ENCODE results near the gene CIT. TPM values are rescaled to one million over a fixed set of nuclear protein-coding genes. Genes with fewer than 3 reads are reported as not detected.

The CIT gene
- total and polyA plus RNA-seq, 2 donors (not counting 3 experiments of a cell fraction or from before 2014, with no cell fraction given), result 13.3 to 61.8 TPM

GRCh38 chr12:119829439-119829838 lies 47.7 kb downstream of the CIT start:
- TF ChIP-seq JUN (IDR thresholded peaks at IDR 0.05; ENCODE audit: borderline replicate concordance, insufficient read depth, insufficient read length, low read depth) (no peak), FOS (IDR thresholded peaks at IDR 0.05; ENCODE audit: borderline replicate concordance, insufficient read depth, low read length) (no peak), GATA2 (IDR thresholded peaks at IDR 0.05; ENCODE audit: insufficient read depth, insufficient read length, low read depth, low read length) (no peak), POLR2AphosphoS5 (IDR thresholded peaks at IDR 0.05; ENCODE audit: insufficient read depth, low read depth, low read length) (no peak), MAX (IDR thresholded peaks at IDR 0.05; ENCODE audit: insufficient read depth, insufficient read length) (no peak), CTCF (IDR thresholded peaks at IDR 0.05; ENCODE audit: extremely low read depth in 1 of 2, insufficient read depth in 1 of 2, low read depth in 1 of 2, low read length in 2 of 2) (no peak), EZH2 (IDR thresholded peaks at IDR 0.05; ENCODE audit: borderline replicate concordance, low read depth, low read length, severe bottlenecking) (no peak), POLR2A (IDR thresholded peaks at IDR 0.05; ENCODE audit: low read depth, low read length) (no peak), MYC (IDR thresholded peaks at IDR 0.05; ENCODE audit: low read depth, low read length) (no peak)

More at GRCh38 chr12:119829439-119829838, 47.7 kb downstream of the CIT start:
- ChIA-PET POLR2A (no interaction called here), CTCF (interaction anchor here (1.0 kb wide), 1 partner anchor 180 kb away, joined by 4 read pairs; no protein-coding TSS in a partner anchor)
- dilution Hi-C loops (cut with MboI; ENCODE audit: extremely low pct_ligation_motif_present, low sequenced_read_pairs), result no loop called here
- Histone ChIP-seq H3K79me2 (ENCODE audit: control insufficient read depth, insufficient read depth, low read length) (no peaks in the 10 kb centered on the region), H3K4me1 (ENCODE audit: control insufficient read depth, extremely low read depth, insufficient read depth, low read length) (no peaks in the 10 kb centered on the region), H4K20me1 (replicated peaks; ENCODE audit: control insufficient read depth, extremely low read depth, insufficient read depth, low read length) (no peaks in the 10 kb centered on the region), H3K4me3 (replicated peaks in 1 of 3; ENCODE audit: insufficient read depth in 1 of 3, low read depth in 1 of 3, low read length in 3 of 3) (no peak overlapping the region), H3K4me2 (ENCODE audit: insufficient read depth, low read length) (no peak overlapping the region), H3K9me3 (replicated peaks; ENCODE audit: control insufficient read depth, insufficient read depth, low read length) (no peaks in the 10 kb centered on the region), H3K27me3 (ENCODE audit: control insufficient read depth in 2 of 2, insufficient read depth in 2 of 2, low read length in 2 of 2) (no peaks in the 10 kb centered on the region), H3K27ac (ENCODE audit: insufficient read depth, low read depth, low read length) (no peak overlapping the region), H3K36me3 (ENCODE audit: control insufficient read depth in 2 of 2, extremely low read depth in 1 of 2, insufficient read depth in 2 of 2, low read length in 2 of 2) (no peaks in the 10 kb centered on the region), H2AFZ (ENCODE audit: low read depth, low read length) (no peak overlapping the region), H3K9me1 (replicated peaks; ENCODE audit: control insufficient read depth, extremely low read depth, insufficient read depth, low read length) (no peaks in the 10 kb centered on the region), H3K9ac (replicated peaks; ENCODE audit: extremely low read depth, insufficient read depth, low read length) (no peak overlapping the region)
- intact Hi-C loops (cut with micrococcal nuclease), result no loop called here
- no peak for DNase-seq (ENCODE audit: low read depth, low spot score)
- no TSS peak for BruUV-seq (replicated peaks)
- no peak for FAIRE-seq
